HG02973 (cell line): ENCODE results near the gene NHS.
"Not testable (repeated sequence)": the region's sequence is repeated elsewhere in the genome, so short reads cannot be mapped to it uniquely, and the experiment has no call there.

Experiments used
- ATAC-seq: cut with Tn5 transposase; IDR thresholded peaks from one replicate; pipeline ENCODE4 v1.9.1; 2021; ENCODE audit warnings: moderate library complexity; ENCODE audit not compliant: unreplicated experiment

The NHS gene

GRCh38 chrX:17446269-17446668 lies 71.3 kb downstream of the NHS start:
- ATAC-seq, result not testable (repeated sequence)

- no peak for ATAC-seq
Observed at GRCh38 chrX:17448188-17448587, 73.2 kb downstream of the NHS start.

- no peak for ATAC-seq
Observed at GRCh38 chrX:17449866-17450265, 74.9 kb downstream of the NHS start.

GRCh38 chrX:17453788-17454187 lies 78.8 kb downstream of the NHS start:
- no peak for ATAC-seq

GRCh38 chrX:17456526-17456925 lies 81.5 kb downstream of the NHS start:
- no peak for ATAC-seq

GRCh38 chrX:17459008-17459611 lies 84.1 kb downstream of the NHS start:
- no peak for ATAC-seq

GRCh38 chrX:17459661-17460060 lies 84.7 kb downstream of the NHS start:
- ATAC-seq, result no peak

GRCh38 chrX:17462881-17463280 lies 87.9 kb downstream of the NHS start:
- ATAC-seq, result no peak

GRCh38 chrX:17464194-17464593 lies 89.2 kb downstream of the NHS start:
- no peak for ATAC-seq

GRCh38 chrX:17465201-17465600 lies 90.2 kb downstream of the NHS start:
- ATAC-seq, result no peak

GRCh38 chrX:17465802-17466201 lies 90.8 kb downstream of the NHS start:
- ATAC-seq, result no peak

- no peak for ATAC-seq
Observed at GRCh38 chrX:17470136-17470535, 95.1 kb downstream of the NHS start.

- ATAC-seq, result no peak
Observed at GRCh38 chrX:17471121-17471520, 96.1 kb downstream of the NHS start.

GRCh38 chrX:17471861-17472260 lies 96.9 kb downstream of the NHS start:
- no peak for ATAC-seq

GRCh38 chrX:17472424-17472823 lies 97.4 kb downstream of the NHS start:
- no peak for ATAC-seq

- ATAC-seq, result no peak
Observed at GRCh38 chrX:17473021-17473420, 98.0 kb downstream of the NHS start.

GRCh38 chrX:17474892-17475291 lies 99.9 kb downstream of the NHS start:
- no peak for ATAC-seq

- no peak for ATAC-seq
Observed at GRCh38 chrX:17475449-17476217, 100.6 kb downstream of the NHS start.

- no peak for ATAC-seq
Observed at GRCh38 chrX:17476411-17476810, 101.4 kb downstream of the NHS start.

- ATAC-seq, result no peak
Observed at GRCh38 chrX:17481086-17481485, 106.1 kb downstream of the NHS start.

GRCh38 chrX:17484592-17484991 lies 109.6 kb downstream of the NHS start:
- ATAC-seq, result no peak

GRCh38 chrX:17485391-17485790 lies 110.4 kb downstream of the NHS start:
- no peak for ATAC-seq

- ATAC-seq, result no peak
Observed at GRCh38 chrX:17488036-17488435, 113.0 kb downstream of the NHS start.
